GM12801 (cell line): ENCODE results near the gene EXOC4.

Experiments
- CTCF ChIP-seq: IDR thresholded peaks from one replicate; pipeline ENCODE4 v1.5.1; 2011; ENCODE audit warnings: control low read depth; ENCODE audit not compliant: insufficient read length; ENCODE audit errors: extremely low read depth

The EXOC4 gene

GRCh38 chr7:133609806-133610205 is 356.9 kb downstream of the EXOC4 start:
- TF ChIP-seq CTCF = no peak

GRCh38 chr7:133611955-133612354 is 359.1 kb downstream of the EXOC4 start:
- TF ChIP-seq CTCF = no peak

GRCh38 chr7:133613250-133613790 is 360.4 kb downstream of the EXOC4 start:
- TF ChIP-seq CTCF = no peak

- no peak for TF ChIP-seq CTCF
These were observed 361.4 kb downstream of the EXOC4 start for GRCh38 chr7:133614251-133614650.

- TF ChIP-seq CTCF = no peak
These were observed 366.1 kb downstream of the EXOC4 start for GRCh38 chr7:133618970-133619369.

- no peak for TF ChIP-seq CTCF
These were observed 366.6 kb downstream of the EXOC4 start for GRCh38 chr7:133619491-133619890.

GRCh38 chr7:133623721-133624120 is 370.8 kb downstream of the EXOC4 start:
- TF ChIP-seq CTCF = no peak
